ENCODE results near the gene RYR1. TPM values are rescaled to one million over a fixed set of nuclear protein-coding genes. Genes with fewer than 3 reads are reported as not detected.

RYR1 gene
- total and polyA plus RNA-seq, 2 of the 13 experiments (the other 11 are each of a cell fraction or from before 2014, with no cell fraction given) = 0.03 TPM; not detected in 1

GRCh38 chr19:38547421-38547820 is 113.9 kb downstream of the RYR1 start:
- ChIA-PET CTCF (ENCODE audit: low intra/inter-chr PET ratio, low total read pairs) (no interaction called here), POLR2A (no interaction called here)
- ATAC-seq (no peak), DNase-seq (ENCODE audit: low spot score) (no peak), FAIRE-seq (no peak)
- BruUV-seq (replicated peaks) = no TSS peak
- Histone ChIP-seq H4K20me1 (ENCODE audit: insufficient read depth, low read length) (no peaks in the 10 kb centered on the region), H3K27me3 (ENCODE audit: control insufficient read depth in 1 of 2, insufficient read depth in 2 of 2, low read length in 2 of 2) (peaks cover 0 to 7% of the 10 kb centered on the region in 2 experiments; a peak in 2 of 5 replicates), H3K79me2 (ENCODE audit: insufficient read depth, low read length) (no peaks in the 10 kb centered on the region), H3K4me3 (replicated peaks in 1 of 3; ENCODE audit: insufficient read depth in 1 of 3, low read depth in 2 of 3, low read length in 3 of 3) (no peak overlapping the region), H3K4me1 (ENCODE audit: insufficient read depth, low read length) (peaks cover 19% of the 10 kb centered on the region), H3K9ac (ENCODE audit: insufficient read depth, low read depth, low read length) (no peak overlapping the region), H3K9me3 (ENCODE audit: low read length) (no peaks in the 10 kb centered on the region), H3K27ac (ENCODE audit: extremely low read length, insufficient read depth, low read length) (no peak overlapping the region), H3K36me3 (replicated peaks in 1 of 2; ENCODE audit: control insufficient read depth in 1 of 2, insufficient read depth in 2 of 2, low read length in 2 of 2) (no peaks in the 10 kb centered on the region), H3K4me2 (ENCODE audit: low read depth, low read length) (no peak overlapping the region), H2AFZ (ENCODE audit: low read length) (no peak overlapping the region)
- WGBS (ENCODE audit: low lambda C conversion rate) = 53% methylated on average over 5 of the region's 5 CpGs
- TF ChIP-seq FLYWCH1 (CRISPR knock-in tag; IDR thresholded peaks at IDR 0.05) (no peak), PPARG (CRISPR knock-in tag; conservative IDR thresholded peaks at IDR 0.05) (no peak), PRDM10 (CRISPR knock-in tag; IDR thresholded peaks at IDR 0.05; ENCODE audit: low read depth) (no peak), BCLAF1 (IDR thresholded peaks at IDR 0.05) (no peak), PHF8 (CRISPR knock-in tag; IDR thresholded peaks at IDR 0.05) (no peak), ZNF83 (CRISPR knock-in tag; IDR thresholded peaks at IDR 0.05; ENCODE audit: borderline replicate concordance) (no peak), YEATS2 (CRISPR knock-in tag; IDR thresholded peaks at IDR 0.05; ENCODE audit: borderline replicate concordance) (no peak)
- in situ Hi-C loops (cut with HindIII; ENCODE audit: extremely low pct_ligation_motif_present, low pct_unique_long_range_greater_than_20kb) (loop anchor here (10.0 kb wide), 1 partner anchor 87 kb away; no protein-coding TSS in a partner anchor), intact Hi-C loops (cut with micrococcal nuclease; ENCODE audit: unreplicated experiment) (no loop called here)
